HG03469 (cell line): ENCODE results near the gene CRMP1.

Experiments
- ATAC-seq: cut with Tn5 transposase; IDR thresholded peaks from one replicate; pipeline ENCODE4 v1.9.1; 2021; ENCODE audit warnings: mild to moderate bottlenecking, moderate library complexity, moderate number of reproducible peaks; ENCODE audit not compliant: unreplicated experiment

The CRMP1 gene

DNA sequence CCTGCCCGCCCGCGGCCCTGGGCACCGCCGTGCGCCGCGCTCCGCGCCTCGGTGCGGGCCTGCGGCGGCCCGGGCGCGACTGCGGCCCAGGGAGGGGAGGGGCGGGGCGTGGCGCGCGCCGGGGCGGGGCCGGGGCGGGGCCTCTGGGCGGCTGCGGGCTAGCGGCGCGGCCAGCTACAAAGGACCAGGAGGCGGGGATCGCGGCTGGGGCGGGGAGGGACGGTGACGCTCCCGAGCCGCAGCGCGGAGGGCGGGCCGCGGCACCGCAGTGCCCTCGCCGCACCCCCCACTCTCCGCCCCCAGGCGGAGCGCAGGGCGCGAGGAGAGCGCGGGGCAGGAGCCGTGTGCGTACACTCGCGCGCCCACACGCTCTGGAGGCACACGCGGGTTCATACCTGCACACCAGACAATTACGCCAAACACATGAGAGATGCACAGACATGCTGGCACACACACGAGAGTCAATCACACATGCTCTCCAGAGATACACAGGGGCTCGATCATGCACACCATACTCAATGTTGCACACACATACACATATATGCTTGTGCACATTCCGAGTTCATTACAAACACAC lies at the start of gene CRMP1:
TSS of gene CRMP1 (minus strand) at position 83 of the 577 bp plus-strand sequence. CDS start 117 bp downstream, outside the sequence.
- no peak for ATAC-seq

DNA sequence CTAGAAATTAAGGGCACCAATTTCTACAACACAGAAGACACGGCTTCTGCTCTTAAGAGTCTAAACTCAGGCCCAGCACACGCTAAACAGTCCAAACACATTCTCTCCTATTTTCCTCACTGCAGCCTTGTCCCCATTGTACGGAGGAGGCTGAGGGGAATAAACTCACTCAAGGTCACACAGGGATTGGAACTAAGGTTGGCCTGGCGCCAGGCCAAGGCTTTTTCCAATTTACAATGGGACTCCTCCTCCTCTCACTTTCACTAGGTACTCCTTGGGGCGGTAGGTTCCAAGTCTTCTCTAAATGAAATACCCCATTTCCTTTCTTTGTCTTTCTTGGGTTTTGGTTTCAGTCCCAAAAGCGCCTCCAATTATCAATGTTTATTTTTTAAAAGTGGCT lies 48.7 kb upstream of the CRMP1 start:
- no peak for ATAC-seq

DNA sequence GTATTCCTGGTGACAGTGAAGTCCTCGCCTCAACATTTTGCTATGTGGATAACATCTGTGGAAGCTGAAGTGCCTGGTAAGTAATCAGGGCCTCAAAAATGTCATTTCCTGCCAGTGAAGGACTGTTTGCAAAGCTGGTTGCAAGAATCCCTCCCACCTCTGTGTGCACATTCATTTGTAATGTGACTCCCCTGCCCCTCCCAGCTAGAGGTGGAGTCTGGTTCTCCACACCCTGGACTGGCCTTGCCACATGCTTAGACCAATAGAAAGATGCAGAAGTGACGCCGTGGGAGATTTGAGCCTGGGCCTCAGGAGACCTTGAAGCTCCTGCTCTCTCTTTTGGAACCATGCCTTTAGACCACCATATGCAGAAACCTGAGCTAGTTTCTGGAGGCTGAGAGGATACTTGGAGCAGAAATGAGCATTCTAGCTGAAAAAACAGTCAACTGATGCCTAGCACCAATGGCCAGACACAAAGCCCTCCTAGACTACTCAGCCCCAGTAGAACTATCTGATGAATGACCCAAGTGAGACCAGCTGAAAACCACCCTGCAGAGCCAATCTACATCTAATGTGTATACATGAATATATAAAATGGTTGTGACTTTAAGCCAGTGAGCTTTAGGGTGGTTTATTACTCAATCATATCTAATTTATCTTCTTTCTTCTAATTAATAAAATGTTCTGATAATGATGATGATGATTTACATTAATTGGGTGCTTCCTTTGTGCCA lies 47.8 kb upstream of the CRMP1 start:
- no peak for ATAC-seq

DNA sequence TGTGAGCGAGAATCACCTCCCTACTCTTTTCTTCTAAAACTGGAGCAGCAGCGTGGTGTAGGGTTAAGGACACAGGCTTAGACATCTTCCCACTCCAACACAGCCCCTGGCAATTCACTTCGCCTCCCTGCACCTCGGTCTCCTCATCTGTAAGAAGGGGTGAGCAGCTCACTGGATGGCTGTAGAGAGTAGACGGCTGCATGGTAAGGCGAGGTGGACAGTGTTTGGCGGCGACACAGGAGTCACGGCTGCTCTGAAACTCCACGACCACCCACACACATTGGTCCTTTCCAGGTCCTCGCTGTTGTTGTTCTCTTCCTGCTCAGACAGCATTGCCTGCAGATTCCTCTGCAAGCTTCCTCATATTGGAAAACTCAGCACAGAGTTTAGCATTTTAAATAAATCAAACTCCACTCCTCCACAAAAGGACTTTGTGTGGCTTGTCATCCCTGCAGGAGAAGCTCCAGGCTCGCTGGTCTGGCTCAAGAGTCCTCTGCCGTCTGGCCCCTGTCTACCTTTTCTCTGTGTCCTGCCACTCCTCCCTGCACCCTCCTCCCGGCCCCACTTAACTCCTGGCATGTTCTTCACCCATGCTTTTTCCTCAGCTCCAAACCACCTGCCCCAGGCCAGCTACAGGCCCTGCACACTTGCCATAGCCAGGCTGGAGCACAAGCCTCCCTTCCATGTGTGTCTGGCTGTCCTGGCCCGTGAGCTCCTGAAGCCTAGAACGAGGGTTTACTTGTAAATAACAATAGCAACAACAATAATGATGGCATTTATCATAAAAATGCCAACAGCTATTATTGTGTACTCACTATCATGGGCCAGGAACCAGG lies 41.3 kb upstream of the CRMP1 start:
- no peak for ATAC-seq

DNA sequence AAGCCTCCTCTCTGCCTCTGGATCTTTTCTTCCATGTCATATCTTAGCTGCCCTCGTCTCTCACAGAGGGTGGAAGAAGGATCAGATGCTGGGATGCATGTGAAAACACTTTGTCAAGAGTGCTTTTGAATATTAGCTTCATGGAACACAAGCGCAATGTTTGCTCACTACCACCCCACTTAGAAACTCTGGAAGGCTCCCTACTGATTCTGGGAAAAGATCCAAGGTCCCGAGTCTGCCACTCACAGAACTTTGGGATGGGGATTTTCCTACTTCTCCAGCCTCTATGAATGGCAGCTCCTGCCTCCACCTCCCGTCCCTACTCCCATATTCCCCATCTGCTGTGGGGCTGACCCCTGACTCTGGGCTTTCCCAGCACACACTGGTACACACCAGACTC lies 40.2 kb upstream of the CRMP1 start:
- no peak for ATAC-seq

DNA sequence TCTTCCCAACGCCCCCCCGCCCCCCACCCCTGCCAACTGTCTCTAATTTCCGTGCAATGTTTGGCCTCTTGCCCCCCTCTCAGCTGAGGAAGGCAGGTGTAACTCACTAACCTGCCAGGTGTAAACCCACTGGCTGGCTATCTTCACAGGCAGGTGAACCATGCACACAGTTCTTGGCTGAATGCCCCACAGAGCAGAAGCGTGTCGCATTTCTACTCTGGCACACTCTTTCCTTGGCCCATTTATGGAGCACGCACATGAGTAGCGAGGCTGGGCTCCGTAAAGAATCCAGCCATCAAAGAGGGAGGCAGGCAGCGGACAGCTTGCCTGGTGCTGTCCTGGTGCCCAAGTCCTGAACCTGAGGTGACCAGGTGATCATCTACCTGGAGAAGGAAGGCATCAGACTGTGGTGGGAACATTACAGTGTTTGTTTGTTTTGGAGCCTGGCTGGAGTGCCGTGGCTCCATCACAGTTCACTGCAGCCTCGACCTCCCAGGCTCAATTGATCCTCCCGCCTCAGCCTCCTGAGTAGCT lies 39.2 kb upstream of the CRMP1 start:
- ATAC-seq, result no peak

DNA sequence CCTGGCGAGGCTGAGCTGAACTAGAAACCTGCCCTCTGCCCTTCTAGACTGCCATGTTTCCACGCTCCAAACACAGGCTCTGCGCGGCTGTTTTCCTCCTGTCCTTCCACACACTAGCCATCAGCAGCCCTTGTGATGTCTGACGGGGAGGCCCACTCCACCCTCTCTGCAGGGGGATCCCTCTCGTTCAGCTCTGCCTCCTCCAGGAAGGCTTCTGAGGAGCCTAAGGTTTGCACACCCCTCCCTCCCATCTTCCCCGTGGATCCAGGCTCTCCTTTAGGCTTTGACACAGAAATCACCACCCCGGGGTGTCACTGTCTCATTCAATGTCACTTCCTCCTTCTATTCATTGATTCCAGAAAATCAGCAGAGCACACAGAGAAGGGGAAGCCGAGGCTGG lies 38.6 kb upstream of the CRMP1 start:
- ATAC-seq, result no peak

DNA sequence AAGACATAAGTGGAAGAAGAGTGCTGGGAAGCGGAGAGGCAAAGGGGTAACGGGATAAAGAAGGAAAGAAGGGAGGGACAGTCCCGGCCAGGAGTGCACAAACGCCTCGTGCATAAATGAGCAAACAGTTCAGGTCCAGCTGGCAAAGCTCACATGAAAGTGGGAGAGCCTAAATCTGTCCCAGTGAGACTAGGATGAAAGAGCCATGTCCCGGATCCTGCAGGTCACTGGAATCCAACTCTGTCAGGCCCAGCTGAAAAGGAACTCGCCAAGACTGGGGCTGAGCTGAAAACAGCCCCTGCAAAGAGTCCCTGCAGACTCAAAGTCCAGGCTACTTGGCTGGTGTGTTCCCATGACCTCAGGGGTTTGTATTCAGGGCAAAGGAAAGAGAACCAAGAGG lies 38.0 kb upstream of the CRMP1 start:
- no peak for ATAC-seq

DNA sequence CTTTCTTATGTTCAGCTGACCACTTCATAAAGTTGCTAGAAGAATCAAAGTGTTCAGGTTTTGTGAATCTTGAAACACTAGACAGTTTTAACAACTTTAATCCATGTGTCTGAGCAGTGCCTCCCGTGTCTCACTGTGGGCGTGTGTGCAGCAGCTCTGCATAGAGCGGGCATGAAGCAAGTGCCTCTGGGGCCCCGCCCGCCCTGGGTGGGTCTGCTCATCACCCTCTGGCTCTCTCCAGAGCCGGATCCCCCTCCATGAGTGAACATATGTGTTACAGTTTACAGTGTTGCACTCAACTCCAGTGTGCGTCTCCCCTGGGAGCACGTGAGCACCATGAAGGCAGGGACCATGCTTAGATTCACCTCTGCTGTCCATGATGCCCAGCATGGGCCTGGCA lies 37.6 kb upstream of the CRMP1 start:
- no peak for ATAC-seq

DNA sequence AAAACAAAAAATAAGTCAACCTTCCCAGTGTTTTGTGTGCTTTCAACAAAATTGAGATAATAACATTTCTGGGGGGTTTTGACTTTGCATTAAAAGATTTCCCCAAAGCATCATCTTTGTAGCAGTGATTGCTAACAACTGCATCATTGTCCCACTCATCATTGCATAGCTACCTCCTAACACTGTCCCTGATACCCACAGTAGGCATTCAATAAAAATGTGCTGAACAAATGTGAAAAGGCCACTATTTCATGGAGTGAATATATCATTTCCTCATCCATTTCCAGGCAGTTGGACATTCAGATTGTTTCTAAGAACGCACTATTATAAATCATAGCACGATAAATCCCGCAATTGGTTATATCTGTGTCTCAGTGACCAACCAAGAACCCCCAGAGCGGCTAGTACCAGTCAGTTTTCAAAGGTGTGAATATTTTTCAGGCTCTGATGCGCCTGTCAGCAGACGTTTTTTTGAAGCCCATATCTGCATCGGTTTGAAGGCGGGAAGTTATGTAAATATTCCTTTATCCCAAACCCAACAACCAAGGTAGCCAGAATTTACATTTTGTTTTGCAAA lies 36.0 kb upstream of the CRMP1 start:
- no peak for ATAC-seq

DNA sequence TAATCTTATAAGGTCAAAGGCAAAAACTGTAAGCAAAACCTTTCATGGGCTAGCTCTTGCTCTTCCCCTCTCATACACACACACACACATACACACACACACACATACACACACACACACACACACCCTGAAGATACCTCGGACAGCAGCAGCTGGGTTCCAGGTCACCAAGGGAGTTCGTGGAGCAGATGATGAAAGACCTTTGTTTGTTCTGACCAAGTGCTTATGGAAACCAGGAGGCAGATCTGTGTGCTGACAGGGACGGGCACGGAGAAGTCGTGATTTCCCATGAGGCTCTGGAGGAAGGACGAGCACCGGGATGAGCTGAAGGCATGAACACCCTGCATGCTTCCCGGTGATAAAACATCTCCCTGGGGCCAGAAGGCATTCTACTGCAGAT lies 35.4 kb upstream of the CRMP1 start:
- ATAC-seq, result no peak

DNA sequence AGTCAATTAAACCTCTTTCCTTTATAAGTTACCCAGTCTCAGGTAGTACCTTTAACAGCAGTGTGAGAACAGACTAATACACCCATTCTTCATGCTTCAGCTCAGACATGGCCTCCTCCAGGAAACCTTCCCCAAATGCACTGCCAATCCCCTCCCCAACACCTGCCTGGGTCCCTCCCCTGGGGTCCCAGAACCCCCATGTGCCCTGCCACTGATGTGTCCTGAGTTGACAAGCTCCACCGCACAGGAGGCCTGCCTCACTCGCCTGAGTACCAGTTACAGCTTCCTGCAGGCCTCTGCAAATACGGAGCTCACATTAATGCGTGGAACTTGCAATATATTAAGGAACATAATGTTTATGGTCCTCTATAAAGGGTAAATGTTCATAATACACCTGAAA lies 34.9 kb upstream of the CRMP1 start:
- ATAC-seq, result no peak

DNA sequence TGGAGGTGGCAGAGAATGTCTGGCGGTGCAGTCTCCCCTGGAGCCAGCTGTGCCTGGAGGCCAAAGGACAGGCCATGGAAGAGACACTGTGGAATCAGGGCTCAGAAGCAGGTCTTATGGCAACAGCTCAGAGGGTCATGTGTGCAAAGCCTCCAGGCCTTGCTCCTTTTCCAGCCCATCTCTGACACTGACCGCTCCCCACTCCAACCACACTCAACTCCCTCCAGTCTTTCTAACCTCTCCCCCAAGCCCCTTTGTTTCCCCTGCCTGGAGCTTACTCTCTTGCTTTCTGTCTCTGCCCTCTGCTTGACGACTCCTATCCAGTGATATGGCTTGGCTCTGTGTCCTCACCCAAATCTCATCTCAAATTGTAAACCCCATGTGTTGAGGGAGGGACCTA lies 34.2 kb upstream of the CRMP1 start:
- no peak for ATAC-seq

DNA sequence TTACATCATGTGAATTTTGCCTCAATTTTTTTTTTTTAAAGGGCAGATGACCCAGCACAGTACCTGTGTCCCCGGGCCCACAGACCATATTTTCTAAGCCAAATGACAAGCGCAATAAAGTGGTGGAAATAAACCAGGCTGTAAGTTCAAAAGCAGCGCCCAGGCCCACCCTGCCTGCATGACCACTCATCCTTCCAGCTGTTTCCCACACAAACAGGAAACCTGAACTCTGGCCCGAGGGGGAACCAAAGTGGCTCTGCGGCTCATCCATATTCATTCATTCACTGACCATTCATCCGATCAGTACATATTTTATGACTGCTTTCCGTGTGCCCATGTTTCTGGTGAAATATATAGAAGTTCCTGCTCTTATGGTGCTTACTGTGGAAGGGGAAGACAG lies 33.7 kb upstream of the CRMP1 start:
- no peak for ATAC-seq

DNA sequence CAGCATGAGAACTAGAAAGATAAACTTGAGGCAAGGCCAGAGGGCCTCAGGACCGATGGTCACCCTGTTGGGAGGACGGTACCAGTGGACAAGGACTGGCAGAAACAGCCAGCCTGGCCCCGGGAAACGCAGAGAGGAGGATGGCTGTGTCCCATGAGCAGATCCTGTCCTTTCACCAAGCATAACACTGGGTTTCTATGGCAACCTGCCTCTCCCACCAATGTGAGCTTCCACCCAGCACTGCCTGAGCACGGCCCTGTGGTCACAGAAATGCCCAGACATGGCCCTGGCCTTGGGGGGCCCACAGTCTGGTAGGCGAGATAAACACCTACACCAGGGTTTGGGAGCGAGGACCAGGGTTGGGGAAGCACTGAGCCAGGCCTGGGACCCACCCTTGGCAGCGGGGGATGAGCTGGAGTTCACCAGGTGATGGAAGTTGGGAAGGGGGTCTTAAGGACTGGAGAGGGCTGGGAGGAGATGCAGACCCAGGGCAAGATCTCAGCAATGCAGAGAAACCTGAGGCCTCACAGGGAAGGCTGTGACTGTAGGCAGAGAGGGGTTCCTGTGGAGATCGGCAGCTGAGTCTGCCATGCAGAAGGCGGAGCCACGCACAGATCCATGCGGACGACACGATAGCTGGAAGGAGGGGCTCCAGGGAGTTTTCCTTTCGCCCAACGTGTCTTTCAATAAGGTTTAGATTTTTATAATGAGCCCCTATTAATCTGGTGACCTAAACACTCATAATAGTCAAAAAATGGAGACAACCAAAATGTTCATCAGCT lies 32.7 kb upstream of the CRMP1 start:
- ATAC-seq, result no peak

DNA sequence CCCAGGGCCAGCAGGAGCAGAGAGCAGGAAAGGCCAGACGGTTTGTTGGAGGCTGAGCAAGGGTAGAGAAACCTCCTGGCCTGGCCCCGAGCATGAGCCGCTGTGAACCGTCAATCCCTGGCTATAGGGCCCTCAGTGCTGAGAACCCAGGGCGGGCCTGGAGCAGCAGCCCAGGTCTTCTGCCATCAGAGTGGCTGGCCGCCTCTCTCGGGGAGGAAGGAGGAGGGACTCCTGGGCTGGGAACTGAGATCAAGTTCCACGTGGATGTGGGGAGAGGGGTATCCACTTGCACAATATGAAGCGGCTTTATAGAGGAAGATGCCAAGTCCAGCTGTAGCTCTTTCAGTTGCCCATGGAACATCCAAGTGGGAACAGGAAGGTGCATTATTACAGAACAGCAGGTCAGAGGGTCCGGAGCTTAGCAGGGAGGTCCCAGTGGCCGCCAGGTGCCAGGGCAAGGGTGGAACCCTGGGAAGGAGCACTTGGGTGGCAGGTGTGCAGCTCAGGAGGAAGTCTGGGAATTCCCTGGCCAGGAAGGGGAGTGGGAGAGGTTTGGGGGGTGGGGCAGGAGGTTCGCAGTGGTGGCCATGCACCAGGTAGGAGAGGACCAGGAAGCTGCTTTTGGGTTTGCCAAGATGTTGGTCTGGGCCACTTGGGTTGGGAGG lies 31.7 kb upstream of the CRMP1 start:
- ATAC-seq, result no peak

DNA sequence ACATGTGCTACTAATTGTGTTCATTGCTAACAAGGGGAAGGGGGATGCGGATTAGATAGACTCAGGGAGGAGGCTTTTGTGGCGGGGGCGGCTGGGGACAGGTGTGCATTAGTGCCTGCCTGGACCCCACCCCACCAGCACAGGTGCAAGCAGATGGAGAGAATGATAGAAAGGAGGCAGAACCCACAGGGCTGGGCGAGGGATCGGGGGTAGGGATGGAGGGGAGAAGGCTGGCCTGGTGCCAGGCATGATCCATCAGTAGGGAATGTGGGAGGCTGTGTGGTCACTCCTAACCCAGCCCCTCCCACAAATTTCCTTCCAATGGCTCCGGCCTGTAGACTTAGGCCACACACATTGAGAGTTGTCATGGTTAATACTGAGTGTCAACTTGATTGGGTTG lies 30.5 kb upstream of the CRMP1 start:
- ATAC-seq, result no peak

DNA sequence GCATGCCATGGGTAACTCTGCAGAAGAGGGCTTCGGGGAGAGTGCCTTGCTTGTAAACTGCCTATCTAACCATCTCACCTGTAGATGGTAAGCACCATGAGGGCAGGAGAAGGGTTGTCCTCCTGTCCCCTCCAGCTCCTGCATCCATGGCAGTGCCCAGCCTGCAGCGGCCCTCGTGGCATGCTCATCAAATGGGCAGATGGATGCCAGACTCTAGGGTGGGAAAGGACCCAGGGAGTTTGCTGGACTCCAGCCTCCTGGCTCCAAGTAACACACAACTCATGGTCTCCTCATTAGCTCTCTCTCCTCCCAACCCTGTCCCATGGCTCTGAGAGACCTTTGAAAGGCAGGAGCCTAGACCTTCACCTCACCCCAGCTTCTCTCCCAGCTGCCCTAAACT lies 29.7 kb upstream of the CRMP1 start:
- ATAC-seq, result no peak

DNA sequence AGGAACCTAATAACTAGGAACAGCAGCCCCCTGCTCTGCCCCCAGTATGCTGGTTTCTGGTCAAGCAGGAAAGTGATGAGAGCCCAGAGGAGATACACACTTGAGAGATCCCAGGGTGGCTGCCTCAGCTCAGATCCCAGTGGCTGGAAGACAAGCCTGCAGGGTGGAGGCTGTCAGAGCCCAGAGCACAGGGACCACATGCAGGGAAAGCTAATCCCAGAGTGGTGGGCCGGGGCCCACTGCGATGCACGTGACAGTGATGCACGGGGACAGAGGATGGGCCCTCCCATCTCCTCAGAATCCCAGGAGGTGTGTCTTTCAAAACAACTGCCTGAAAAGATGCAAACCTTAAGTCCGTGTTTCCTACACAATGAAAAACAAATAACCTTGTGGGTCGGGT lies 29.1 kb upstream of the CRMP1 start:
- no peak for ATAC-seq
